Femur (tissue), 1 donor: ENCODE results near the gene FAM161B.
"Not testable (repeated sequence)": the region's sequence is repeated elsewhere in the genome, so short reads cannot be mapped to it uniquely, and the experiment has no call there.

Experiments used
- DNase-seq: peaks from one replicate; pipeline ENCODE4 v3.0.0-alpha.2; 2017

The FAM161B gene, protein sequence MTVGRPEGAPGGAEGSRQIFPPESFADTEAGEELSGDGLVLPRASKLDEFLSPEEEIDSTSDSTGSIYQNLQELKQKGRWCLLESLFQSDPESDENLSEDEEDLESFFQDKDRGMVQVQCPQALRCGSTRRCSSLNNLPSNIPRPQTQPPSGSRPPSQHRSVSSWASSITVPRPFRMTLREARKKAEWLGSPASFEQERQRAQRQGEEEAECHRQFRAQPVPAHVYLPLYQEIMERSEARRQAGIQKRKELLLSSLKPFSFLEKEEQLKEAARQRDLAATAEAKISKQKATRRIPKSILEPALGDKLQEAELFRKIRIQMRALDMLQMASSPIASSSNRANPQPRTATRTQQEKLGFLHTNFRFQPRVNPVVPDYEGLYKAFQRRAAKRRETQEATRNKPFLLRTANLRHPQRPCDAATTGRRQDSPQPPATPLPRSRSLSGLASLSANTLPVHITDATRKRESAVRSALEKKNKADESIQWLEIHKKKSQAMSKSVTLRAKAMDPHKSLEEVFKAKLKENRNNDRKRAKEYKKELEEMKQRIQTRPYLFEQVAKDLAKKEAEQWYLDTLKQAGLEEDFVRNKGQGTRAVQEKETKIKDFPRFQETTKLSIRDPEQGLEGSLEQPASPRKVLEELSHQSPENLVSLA

DNA sequence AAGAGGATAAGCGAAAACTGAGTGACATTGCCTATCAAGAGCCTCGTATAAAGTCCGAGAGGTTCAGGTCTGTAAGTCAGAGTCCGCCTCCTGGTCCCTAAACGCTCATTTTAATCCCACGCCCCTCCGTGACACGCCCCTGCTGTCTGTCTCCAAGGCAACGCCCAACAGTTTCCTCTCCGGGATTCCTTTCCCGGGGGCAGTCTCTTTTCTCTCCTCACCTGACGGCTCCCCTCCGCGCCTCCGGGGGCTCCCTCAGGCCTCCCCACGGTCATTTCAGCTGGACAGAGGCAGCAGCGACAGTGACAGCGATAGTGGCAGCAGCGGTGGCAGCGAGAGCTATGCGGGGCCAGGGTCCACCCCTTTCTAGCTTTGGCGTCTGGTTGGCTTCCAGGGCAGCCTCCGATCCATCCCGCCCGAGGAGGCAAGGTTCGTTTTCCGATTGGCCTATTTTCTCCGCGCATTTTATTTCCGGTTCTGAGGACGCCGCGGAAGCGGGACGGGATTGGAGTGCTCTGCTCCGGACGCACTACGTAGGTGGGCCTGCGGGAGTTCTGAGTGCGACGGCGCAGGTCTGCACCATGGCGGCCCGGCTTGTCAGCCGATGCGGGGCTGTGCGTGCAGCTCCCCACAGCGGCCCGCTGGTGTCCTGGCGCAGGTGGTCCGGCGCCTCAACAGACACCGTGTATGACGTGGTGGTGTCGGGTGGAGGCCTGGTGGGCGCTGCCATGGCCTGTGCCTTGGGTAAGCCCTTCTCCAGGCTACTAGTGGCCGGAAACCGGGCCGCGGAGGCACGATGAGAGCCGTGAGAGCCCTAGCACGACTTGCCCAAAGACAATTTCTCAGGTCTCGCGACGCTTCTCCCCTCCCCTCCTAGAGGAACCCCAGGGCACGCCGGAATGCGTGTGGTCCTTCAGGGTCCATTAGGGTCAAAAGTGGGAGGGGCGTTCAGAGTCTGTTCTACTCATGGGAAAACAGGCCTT, at the start of gene FAM161B, which contains the start of gene COQ6:
Gene FAM161B (minus strand): TSS at position 343 of the 983 bp plus-strand sequence. CDS start 68 bp downstream, at position 275.
Gene COQ6 (plus strand): TSS at position 551 of the 983 bp plus-strand sequence. CDS start 31 bp downstream, at position 582.
- DNase-seq = peak; percentile 98

DNA sequence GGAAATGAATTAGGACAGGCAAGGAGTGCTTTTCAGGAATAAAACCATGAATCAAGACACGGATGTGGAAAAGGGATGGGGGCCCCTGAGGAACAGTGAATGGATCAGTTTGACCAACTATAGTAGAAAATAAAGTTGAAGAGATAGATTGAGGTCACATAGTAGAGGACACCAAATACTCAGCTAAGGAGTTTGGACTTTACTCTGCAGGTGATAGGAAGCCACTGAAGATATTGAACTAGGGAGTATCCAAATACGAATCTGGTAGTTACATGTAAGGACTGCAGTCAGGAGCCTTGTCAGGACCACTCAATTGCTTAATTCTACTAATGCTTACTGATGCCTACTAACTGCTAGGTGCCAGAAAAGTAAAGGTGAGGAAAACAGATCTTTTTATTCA, 48.8 kb upstream of the FAM161B start:
- no peak for DNase-seq

DNA sequence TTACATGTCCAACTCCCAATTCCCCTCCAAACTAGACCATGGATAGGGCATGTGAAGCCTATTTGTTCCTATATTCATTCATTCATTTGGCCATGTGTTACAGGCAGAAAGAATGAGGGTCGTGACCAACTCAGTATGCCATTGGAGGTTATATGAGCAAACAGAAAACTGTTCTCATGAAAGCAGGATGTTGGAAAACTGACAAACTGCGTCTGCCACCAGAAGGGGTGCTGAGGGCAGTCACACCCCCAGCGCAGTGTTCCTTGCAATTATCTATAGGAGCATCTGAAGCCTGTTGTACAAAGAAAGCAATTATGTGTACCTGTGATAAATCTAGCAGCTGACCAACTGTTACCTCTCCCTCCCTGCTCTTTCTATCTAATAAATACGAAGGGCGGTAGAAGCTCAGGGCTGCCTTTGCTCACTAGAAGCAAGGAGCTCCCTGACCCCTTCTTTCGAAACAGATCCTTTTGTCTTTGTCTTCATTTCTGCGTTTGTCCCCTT, 48.1 kb upstream of the FAM161B start:
- no peak for DNase-seq

DNA sequence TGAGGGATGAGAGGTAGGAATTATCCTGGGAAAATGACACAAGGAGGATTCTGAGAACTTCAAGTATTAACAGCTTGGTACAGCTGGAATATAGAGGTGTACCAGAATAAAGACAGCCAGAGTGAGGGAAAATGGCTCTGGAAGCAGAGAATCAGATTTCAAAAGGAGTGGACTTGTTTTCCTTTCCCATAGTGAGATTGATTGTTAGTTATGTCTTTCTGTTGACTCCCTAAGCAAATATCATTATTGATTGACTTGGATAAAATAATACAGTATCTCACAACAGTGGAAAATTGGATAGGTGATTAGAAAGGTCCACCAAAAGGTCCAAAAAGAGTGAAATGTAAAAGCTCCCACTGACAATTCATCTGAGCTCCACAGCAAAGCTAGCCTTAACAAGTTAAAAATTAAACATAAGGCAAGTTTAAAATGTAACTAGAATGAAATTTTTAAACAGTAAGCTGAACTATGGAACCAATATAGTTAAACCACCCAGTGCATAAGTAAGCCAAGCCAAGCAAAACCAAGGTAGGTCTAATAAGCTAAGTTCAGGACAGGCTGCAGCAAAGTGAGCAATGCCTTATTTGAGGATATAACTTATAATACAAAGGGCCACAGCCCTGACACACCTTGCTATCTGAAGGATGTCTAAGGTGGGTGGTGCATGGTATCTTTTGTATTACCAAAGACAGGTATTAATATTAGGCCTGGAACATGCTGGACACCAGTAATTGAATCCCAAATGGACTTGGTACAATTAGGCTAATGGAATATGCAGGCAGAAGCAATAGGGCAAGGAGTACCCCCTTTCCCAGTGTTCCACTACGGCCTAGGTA, 47.4 kb upstream of the FAM161B start:
- no peak for DNase-seq

DNA sequence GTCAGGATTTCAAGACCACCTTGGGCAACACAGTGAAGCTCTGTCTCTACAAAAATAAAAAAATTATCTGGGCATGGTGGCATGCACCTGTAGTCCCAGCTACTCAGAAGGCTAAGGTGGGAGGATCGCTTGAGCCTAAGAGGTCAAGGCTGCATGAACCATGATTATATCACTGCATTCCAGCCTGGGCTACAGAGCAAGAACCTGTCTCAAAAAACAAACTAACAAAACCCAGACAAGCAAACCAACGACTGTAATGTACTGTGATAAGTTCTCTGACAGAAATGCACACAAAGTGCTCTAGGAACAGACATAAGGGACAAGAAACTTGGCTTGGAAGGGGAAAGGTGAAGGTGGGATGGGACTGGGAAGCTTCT, 46.8 kb upstream of the FAM161B start:
- no peak for DNase-seq

DNA sequence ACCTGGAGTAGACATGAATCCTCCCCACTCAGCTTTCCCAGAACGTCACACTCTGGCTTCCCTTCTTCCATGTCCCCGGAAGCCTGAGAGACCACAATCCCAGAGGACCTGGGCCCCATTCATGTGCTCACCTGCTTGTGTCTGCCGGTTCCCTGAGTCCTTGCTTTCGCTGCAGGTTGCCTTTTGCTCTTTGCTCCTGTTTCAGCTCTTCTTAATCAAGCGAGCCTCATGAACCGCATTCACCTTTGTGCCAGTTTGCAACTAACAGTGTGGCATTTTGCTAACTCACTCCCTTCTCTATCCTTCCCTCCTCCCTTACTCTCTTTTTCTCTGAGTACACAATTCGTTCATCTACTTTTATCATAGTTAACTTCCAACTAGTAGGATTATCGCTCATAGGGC, 46.1 kb upstream of the FAM161B start:
- no peak for DNase-seq

DNA sequence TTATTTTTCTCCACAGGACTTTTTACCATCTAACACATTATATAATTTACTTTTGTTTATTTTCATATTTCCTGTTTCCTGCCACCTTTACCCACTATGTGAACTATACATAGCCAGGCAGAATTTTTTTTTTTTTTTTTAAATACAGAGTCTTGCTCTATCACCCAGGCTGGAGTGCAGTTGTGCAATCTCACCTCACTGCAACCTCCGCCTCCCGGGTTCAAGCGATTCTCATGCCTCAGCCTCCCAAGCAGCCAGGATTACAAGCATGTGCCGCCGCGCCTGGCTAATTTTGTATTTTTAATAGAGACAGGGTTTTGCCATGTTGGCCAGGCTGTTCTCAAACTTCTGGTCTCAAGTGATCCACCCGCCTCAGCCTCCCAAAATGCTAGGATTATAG, 45.0 kb upstream of the FAM161B start:
- DNase-seq = not testable (repeated sequence)

DNA sequence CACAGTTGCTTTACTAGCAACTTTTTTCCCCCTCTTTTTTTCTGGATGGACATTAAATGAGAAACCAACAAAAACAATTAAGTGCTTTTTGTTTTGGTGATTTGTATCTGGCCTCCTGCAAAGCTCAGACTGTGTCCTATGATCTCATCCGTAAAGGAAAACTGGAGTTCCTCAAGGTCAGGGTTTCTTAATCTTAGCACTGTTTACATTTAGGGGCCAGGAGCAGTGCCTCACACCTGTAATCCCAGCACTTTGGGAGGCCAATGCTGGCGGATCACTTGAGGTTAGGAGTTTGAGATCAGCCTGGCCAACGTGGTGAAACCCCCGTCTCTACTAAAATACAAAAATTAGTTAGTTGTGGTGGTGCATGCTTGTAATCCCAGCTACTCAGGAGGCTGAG, 41.2 kb upstream of the FAM161B start:
- DNase-seq = no peak

DNA sequence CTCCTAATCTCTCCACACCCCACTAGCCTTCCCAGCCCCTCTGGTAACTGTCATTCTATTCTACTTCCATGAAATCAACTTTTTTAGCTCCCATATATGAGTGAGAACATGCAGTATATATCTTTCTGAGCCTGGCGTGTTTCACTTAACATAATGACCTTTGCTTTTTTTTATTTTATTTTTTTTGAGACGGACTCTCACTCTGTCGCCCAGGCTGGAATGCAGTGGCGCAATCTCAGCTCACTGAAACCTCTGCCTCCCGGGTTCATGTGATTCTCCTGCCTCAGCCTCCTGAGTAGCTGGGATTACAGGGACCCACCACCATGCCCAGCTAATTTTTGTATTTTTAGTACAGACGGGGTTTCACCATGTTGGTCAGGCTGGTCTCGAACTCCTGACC, 38.8 kb upstream of the FAM161B start:
- not testable (repeated sequence) for DNase-seq

DNA sequence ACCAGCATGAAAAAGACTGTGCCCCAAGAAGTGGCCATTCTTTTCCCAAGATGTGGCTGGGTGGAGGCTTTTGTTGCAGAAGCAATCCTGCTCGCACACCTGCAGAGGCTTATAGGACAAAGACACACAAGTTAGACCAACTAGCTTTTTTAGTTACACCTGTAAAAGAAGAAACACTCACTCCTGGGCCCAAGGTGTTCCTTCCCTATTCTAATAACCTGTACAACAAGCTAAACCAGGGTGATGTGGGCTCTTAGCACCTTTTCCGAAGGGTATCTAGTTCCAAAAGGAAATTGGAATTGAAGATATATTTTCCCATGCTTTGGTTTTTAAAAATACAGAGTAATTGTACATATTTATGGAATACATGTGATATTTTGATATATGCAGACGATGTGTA, 38.2 kb upstream of the FAM161B start:
- no peak for DNase-seq

DNA sequence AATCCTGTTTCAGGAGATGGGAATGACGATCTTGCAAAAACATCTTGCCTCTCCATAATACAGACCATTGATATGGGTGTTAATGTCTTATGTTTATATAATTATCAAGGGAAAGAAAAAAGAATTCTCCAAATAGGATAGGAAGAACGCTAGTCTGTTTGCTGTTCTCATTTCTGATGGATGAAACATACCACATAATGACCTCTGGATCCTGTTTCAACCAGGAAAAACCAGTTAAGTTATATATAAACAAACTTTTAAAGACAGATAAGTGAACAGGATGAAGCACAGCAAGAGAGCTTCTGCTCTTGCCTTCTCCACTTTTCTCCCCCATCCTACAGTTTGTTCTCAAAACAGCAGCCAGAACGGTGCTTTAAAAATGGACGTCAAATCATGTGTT, 28.0 kb upstream of the FAM161B start:
- DNase-seq = no peak

DNA sequence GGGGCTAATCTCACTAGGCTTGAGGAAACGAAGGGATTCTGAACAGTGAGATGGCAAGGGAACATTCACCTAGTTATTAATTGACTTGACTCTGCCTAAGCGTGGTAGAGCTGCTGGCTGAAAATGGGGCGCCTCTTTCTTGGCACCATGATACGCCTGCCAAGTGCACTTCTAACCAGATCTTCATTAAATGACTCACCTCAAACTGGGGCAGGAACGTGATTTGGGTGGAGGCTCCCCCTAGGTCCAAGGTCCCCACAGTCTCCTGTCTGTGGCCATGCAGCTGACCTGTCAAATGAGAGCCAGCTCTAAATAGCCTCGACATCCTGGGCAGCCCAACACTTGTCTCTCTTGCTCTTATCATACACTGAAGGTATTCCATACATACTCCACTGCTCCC, 26.2 kb upstream of the FAM161B start:
- no peak for DNase-seq

DNA sequence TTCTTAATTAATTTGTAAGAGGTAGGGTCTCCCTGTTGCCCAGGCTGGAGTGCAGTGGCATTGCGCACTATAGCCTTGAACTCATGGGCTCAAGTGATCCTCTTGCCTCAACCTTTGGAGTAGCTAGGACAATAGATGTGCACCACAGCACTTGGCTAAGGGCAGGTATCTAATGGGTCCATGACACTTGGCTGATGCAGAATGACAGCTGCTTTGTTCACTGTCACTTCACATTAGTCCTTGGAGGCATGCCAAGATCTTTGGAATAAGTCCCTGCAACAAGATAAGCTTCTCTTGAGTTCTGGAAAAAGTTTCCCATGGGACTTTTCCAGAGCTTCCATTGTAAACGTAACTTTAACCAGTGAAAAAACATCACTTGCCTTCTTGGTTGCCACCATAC, 23.6 kb upstream of the FAM161B start:
- no peak for DNase-seq

DNA sequence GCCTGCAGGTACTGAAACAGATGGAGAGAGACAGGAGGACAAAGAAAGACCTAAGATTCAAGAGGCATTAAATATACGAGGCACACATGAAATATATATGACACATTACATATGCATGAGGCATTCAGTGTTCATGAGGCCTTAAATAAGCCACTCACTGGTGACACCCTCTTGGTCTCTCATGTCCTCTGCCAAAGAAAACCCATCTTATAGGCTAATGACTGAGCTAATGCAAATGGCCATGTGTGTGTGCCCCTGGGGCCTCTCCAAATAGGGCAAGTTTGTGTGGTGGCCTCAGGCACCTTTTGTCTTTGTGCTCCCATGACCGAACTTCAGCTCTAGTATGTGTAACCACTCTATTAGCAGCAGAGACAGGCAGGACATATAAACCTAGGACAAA, 19.0 kb upstream of the FAM161B start:
- no peak for DNase-seq

DNA sequence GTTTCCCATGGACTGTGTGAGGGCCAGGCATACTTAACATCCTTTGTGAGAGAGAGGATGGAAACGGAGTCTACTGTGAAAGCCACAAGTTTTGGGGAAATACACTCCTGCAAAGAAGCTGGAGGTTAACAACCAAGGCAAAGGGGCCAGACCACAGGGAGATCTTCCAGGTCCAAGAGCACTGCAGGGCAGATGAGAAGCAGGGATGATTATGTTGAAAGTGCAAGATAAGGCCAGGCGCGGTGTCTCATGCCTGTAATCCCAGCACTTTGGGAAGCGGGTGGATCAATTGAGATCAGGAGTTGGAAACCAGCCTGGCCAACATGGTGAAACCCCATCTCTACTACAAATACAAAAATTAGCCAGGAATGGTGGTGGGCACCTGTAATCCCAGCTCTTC, 15.3 kb upstream of the FAM161B start:
- DNase-seq = no peak

DNA sequence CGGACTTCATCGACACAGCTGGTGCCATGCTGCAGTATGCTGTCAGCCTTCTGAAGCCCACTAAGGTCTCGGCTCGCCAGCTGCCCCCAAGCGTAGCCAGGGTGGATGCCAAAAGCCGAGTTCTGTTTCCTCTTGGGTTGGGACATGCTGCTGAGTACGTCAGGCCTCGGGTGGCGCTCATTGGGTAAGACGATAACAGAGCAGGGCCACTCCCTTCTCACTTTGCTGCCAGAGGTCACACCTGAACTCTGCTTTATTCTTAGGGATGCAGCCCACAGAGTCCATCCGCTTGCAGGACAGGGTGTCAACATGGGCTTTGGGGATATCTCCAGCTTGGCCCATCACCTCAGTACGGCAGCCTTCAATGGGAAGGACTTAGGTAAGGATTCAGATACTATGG, 11.3 kb upstream of the FAM161B start:
- DNase-seq = no peak

DNA sequence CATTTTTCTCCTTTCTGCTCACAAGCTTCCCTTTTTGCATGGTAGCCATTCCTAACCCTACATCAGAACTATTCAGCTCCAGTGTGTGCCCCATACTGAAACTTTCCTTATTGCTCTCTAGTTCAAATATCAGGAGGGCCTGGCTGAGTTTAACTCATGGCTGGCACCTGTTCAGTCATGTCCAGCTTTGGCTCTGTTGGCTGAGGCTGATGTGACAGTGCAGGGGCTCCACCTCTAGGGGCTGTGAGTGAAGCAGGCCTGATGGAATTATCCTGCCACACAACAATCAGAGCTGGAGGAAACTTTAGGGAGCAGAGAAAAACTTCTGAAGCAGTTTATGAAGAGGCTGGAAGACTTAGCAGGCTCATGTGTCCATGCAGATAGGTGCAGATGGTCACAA, 8.7 kb upstream of the FAM161B start:
- DNase-seq = no peak

DNA sequence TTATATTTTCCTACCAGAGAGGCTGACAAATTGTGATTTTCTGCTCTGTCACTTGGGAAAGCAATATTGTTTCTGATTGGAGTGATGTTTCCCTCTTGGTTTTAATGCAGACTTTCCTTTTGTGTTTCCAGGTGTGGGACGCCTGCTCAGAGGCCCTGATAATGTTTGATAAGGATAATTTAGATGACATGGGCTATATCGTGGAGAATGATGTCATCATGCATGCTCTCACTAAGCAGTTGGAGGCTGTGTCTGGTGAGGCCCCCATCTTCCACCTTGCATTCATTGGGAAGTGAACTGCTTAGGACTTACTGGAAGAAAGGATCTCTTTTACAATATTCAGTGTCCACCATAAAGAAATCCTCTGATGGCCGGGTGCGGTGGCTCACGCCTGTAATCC, 5.8 kb upstream of the FAM161B start:
- DNase-seq = no peak

DNA sequence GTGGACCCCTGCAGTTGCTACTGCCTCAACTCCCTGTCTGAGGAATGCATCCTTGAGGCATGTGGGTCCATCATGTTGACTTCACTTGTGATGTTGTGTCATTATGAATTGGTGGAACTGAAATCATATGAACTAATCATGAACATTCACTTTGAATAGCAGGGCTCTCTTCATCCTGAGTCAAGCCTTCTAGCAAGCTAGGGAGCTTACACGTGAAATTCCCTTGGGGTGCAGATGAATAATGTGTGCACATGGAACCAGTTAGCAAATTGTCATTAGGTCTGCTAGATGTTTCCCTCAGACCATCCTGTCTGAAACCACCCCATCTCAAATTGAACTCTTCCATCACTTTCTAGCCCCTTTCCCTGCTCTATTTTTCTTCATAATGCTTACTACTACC, 3.8 kb upstream of the FAM161B start:
- no peak for DNase-seq

DNA sequence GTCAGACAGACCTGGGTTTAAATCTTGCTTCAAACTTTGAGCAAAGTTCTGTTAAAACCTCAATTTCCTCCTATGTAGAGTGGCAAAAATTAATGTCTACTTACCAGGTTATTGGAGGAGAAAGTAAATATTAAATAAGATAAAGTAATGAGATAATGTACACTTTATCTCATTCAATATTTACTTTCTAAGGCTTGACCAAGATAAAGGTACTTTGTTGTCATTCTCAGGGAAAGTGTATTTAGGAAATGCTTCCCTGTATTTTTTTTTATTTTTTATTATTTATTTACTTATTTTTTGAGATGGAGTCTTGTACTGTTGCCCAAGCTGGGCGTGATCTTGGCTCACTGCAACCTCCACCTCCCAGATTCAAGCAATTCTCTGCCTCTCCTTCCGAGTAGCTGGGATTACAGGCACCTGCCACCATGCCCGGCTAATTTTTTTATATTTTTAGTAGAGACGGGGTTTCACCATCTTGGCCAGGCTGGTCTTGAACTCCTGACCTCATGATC, 4.7 kb downstream of the FAM161B start:
- DNase-seq = no peak

DNA sequence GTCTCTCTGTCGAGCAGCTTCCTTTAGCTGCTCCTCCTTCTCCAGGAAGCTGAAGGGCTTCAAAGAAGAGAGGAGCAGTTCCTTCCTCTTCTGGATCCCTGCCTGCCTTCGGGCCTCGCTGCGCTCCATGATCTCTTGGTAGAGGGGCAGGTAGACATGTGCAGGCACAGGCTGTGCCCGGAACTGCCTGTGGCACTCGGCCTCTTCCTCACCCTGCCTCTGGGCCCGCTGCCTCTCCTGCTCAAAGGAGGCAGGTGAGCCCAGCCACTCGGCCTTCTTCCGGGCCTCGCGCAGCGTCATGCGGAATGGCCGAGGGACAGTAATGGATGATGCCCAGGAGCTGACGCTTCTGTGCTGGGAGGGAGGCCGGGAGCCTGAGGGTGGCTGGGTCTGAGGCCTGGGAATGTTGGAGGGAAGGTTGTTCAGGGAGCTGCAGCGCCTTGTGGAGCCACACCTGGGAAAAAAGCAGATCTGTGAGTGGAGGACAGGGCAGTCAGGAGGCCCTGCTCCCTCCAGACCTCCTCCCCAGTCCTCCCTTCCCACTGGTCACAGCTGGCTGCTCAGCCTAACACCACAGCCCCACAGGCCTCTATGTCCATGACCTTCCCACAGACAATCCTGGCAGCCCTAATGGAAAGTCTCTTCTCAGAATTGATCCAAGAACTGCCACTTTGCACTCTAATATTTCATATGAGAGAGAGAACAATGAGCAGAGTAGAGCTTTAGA, 5.3 kb downstream of the FAM161B start:
- no peak for DNase-seq
